NCI-H1694 treated with DMSO at 0.1 percent for 48 hours (cell line): Measurements from ENCODE around the gene ADAMTS4.
"Not testable (repeated sequence)": the region's sequence is repeated elsewhere in the genome, so short reads cannot be mapped to it uniquely, and the experiment has no call there.

Experiments
- DNase-seq: peaks from one replicate; lab custom pipeline; 2025; lab: John Stamatoyannopoulos, UW

ADAMTS4 gene

DNA sequence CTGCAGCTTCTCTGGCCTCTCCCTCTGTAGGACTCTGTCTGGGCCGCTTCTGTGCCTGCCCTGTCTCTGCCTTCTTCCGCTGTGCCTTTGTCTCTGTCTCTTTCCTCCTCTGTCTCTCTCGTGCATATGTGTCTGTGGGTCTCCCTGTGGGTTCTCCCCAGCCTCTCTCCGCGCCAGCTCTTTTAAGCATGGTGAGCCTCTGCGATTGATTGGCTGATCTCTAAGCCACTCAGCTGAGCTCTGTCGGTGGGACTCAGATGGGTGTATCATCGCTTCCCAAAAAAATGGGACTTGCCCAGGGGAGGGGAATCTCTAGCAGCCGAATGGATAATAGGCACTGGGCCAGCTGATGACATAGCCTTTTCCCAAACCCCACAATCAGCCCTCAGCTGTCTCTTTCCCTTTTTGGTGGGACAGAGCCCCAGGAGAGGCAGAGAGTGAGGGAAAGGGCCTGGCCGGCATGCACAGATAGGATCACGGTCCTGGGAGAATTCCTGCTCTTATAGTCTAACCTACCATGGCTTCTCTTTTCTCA is at the start of gene ADAMTS4:
Gene ADAMTS4 (minus strand): TSS at position 158 of the 535 bp plus-strand sequence. CDS start 427 bp downstream, outside the sequence.
- peak; percentile 96 for DNase-seq

- DNase-seq, result no peak
Observed at GRCh38 chr1:161244888-161245287, 46.0 kb upstream of the ADAMTS4 start.

DNA sequence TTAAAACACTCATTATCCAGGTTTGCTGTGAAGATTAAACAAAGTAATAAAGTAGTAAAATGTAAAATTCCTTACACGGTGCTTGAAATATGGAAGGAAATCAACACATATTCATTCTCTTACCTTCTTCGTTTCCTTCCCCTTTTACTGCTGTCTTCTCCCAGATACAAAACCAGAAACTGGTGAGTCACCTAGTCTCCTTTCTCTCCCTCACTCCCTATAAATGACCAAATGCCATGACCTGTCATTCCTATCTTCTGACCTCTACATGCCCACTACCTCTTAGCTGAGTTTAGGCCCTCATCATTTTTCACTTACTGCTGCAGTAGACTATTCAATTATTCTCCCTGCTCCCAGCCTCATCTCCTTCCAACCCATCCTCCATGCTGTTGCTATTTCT is 43.5 kb upstream of the ADAMTS4 start:
- no peak for DNase-seq

- DNase-seq, result no peak
Observed at GRCh38 chr1:161241682-161242081, 42.8 kb upstream of the ADAMTS4 start.

GRCh38 chr1:161238039-161238473 is 39.2 kb upstream of the ADAMTS4 start, which contains the start of gene NR1I3:
Gene NR1I3, minus strand, starts transcription at chr1:161238203. Its CDS starts 1,638 bp downstream, at chr1:161236565.
- DNase-seq, result no peak

- DNase-seq, result no peak
Observed at GRCh38 chr1:161235957-161236775, 37.3 kb upstream of the ADAMTS4 start.

GRCh38 chr1:161233102-161233501 is 34.2 kb upstream of the ADAMTS4 start:
- DNase-seq, result no peak

DNA sequence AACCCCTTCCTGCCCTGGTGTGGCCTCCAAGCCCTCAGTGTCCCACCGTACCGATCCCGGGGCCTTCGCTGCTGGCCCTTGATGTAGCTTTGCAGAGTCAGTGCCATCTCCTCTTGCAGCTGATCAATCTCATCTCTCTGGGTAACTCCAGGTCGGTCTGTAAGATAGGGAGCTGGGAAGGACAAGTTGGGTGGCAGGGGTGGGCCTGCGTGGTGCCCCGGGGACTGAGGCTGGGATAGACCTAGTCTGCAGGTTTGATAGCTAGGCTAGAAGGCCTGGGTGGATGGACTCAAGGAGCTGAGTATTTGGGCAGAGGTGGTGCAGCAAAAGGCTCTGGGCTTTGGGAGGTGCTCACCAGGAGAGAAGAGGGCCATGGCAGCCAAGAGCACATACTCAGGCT is 31.9 kb upstream of the ADAMTS4 start:
- no peak for DNase-seq

GRCh38 chr1:161229896-161230295 is 31.0 kb upstream of the ADAMTS4 start:
- no peak for DNase-seq

- no peak for DNase-seq
Observed at GRCh38 chr1:161228032-161228431, 29.2 kb upstream of the ADAMTS4 start.

GRCh38 chr1:161227196-161227871 is 28.5 kb upstream of the ADAMTS4 start:
- peak; percentile 85 for DNase-seq

GRCh38 chr1:161226759-161227158 is 27.9 kb upstream of the ADAMTS4 start:
- DNase-seq, result no peak

- DNase-seq, result peak; percentile 38
Observed at GRCh38 chr1:161226320-161226711, 27.5 kb upstream of the ADAMTS4 start.

- peak; percentile 98 for DNase-seq
Observed at GRCh38 chr1:161225534-161226319, 26.9 kb upstream of the ADAMTS4 start, which contains the start of gene TOMM40L. Gene TOMM40L, plus strand, starts transcription at chr1:161226060. Its CDS starts 430 bp downstream, at chr1:161226490.

DNA sequence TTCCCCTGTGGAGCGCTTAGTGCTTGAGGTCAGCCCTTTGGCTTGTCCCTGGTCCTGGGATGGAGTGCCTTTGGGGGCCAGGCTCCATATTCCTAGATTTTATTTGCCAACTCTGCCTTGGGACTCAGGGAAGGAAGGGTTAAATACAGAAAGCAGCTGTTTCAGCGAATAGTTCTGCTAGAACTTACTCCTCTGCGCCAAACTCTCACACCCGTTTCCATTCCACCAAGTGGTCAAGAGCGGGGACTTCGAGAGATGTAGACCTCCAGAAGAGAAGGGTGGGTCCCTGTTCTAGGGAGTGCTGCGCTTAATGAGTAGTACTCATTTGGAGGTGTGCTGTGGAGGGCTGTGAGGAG is 26.3 kb upstream of the ADAMTS4 start:
- no peak for DNase-seq

GRCh38 chr1:161224695-161225087 is 25.8 kb upstream of the ADAMTS4 start:
- DNase-seq, result not testable (repeated sequence)

DNA sequence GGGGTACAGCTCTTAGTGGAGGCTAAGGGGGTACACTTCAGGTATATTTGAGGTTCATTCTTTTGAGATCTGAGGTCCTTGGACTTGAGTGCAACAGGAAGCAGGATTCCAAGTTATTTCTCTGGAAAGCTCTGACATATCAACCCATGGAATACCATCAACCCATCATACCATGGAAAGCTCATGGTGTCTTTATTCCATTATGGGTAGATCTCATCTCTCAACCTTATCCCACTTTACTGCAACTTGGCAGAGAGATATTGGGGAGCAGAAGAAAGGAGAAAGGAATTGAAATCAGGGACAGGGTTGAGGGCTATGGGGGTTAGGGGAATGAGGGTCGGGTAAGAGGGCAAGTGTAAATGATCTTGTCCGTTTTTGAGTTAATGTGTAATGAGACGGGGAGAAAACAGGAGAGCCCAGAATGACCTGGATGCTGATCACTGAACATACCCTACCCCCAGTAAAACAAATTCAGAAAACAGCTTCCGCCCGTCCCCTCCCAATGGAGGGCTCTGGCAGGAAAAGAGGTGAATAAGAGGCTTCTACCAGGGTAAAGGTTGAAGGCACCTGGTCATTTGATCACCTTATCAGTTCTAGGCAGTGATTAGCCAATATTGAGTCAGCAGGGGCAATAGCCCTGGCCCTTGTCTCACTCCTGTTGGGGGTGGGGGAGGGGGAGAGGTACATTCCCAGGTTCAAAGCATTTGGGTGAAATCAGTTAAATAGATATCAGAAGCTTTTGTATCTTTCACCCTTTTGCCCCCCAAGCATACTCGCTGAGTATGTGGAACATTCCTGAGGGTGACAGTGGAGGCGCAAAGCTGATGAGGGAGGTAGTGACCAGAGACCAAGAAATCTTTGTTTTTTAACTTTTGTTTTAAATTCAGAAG is 25.2 kb upstream of the ADAMTS4 start:
- no peak for DNase-seq

DNA sequence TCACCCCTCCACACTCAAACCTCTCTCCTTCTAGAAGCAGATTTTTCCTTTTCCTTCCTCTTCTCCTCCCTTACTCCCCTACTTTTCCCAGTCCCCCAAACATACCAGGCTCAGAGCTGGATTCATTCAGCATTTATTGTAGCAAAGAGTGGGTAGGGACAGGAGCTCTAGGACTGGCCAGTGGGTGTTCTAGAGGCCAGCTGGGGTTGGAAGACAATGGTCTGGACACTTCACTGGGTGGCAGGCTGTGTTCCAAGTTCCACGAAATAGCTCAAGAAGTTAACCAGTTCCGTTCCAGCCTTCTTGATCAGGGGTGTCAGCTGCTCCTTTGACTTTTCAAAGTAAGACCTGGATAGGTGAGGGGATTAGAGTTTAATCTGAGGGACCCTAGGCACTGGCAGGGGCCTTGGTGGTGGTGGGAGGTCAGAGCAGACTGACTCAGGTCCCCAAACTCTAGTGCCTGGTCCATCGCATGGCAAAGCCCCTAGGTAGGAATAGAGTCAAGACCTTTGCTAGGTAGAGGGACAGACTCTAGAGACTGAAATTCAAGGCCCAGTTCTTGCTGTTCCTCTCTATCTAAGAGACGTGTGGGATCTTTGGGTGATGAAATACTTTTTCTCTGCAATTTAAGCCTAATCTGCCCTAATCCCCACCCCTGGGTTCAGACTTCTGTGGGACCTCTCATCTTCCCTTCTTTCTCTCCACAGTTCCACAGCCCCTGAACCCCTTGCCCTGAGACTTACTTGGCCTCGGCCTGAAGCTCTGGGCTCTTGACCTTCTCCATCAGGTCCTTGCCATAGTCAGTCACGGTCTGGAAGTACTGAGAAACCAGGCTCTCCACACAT is 23.5 kb upstream of the ADAMTS4 start:
- no peak for DNase-seq

DNA sequence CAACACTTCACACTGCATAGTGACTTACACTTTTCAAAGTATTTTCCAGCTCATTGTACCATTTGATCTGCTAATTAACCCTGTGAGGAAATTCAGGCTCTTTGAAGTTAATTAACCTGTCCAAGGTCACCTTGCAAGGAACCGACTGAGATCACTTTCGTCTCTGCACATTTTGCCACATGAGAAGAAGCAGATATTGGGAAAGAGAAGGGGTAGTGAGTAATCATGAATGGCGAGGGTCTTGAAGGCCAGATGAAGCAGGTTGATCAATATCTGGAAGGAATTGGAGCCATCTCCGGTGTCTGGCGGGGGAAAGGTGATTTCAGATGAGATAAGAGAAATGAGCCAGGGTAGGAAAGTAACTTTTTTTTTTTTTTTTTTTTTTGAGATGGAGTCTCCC is 21.1 kb upstream of the ADAMTS4 start:
- no peak for DNase-seq
